C4-2B (cell line): ENCODE results near the gene TRMT10B.

ENCODE experiments used
- H3K27ac ChIP-seq: fragments of 450-650 bp; 2 replicates; pipeline ENCODE4 v1.5.1; 2017
- CTCF ChIP-seq: fragments of 450-650 bp; conservative IDR thresholded peaks from 2 replicates; pipeline ENCODE4 v1.5.1; 2017; ENCODE audit warnings: mild to moderate bottlenecking
- ZFX ChIP-seq: fragments of 450-650 bp; IDR thresholded peaks from 2 replicates; pipeline ENCODE4 v1.6.1; 2017

TRMT10B gene

GRCh38 chr9:37719526-37719925, 34.1 kb upstream of the TRMT10B start:
- no peak for TF ChIP-seq CTCF
- TF ChIP-seq ZFX = no peak
- H3K27ac ChIP-seq = no peak overlapping the region

- TF ChIP-seq ZFX = no peak
- TF ChIP-seq CTCF = no peak
- H3K27ac ChIP-seq = no peak overlapping the region
Measured at GRCh38 chr9:37727013-37727412, 26.6 kb upstream of the TRMT10B start.

- TF ChIP-seq CTCF (no peak), ZFX (no peak)
- H3K27ac ChIP-seq = no peak overlapping the region
Measured at GRCh38 chr9:37729499-37729898, 24.1 kb upstream of the TRMT10B start.

GRCh38 chr9:37730256-37730655, 23.3 kb upstream of the TRMT10B start:
- no peak for TF ChIP-seq CTCF
- H3K27ac ChIP-seq = no peak overlapping the region

GRCh38 chr9:37730839-37731238, 22.8 kb upstream of the TRMT10B start:
- no peak overlapping the region for H3K27ac ChIP-seq

GRCh38 chr9:37732086-37732741, 21.4 kb upstream of the TRMT10B start:
- no peak for TF ChIP-seq ZFX
- no peak for TF ChIP-seq CTCF

More at GRCh38 chr9:37730839-37731238, 22.8 kb upstream of the TRMT10B start:
- TF ChIP-seq CTCF (no peak), ZFX (no peak)

GRCh38 chr9:37732952-37733351, 20.7 kb upstream of the TRMT10B start:
- H3K27ac ChIP-seq = no peak overlapping the region
- no peak for TF ChIP-seq CTCF
- TF ChIP-seq ZFX = no peak

More at GRCh38 chr9:37732086-37732741, 21.4 kb upstream of the TRMT10B start:
- H3K27ac ChIP-seq = no peak overlapping the region
